ENCODE data around the gene SH3RF3.

SH3RF3 gene

GRCh38 chr2:109486711-109487535 lies 357.9 kb downstream of the SH3RF3 start:
- DNase-seq, result no peak

- DNase-seq, result no peak
Observed at GRCh38 chr2:109487536-109487869, 358.5 kb downstream of the SH3RF3 start.

- no peak for DNase-seq
Observed at GRCh38 chr2:109487871-109488655, 359.1 kb downstream of the SH3RF3 start.

- no peak for DNase-seq
Observed at GRCh38 chr2:109489296-109489695, 360.3 kb downstream of the SH3RF3 start.

- no peak for DNase-seq
Observed at GRCh38 chr2:109493176-109493935, 364.4 kb downstream of the SH3RF3 start.

- DNase-seq, result no peak
Observed at GRCh38 chr2:109494351-109494750, 365.3 kb downstream of the SH3RF3 start.

- no peak for DNase-seq
Observed at GRCh38 chr2:109497463-109497862, 368.5 kb downstream of the SH3RF3 start.

GRCh38 chr2:109497911-109498870 lies 369.2 kb downstream of the SH3RF3 start:
- DNase-seq, result peak; percentile 12

GRCh38 chr2:109498906-109499305 lies 369.9 kb downstream of the SH3RF3 start:
- DNase-seq, result no peak

GRCh38 chr2:109499566-109499965 lies 370.6 kb downstream of the SH3RF3 start:
- DNase-seq, result no peak

GRCh38 chr2:109500910-109501309 lies 371.9 kb downstream of the SH3RF3 start:
- DNase-seq, result no peak

GRCh38 chr2:109501461-109501860 lies 372.5 kb downstream of the SH3RF3 start:
- no peak for DNase-seq

GRCh38 chr2:109503191-109503590 lies 374.2 kb downstream of the SH3RF3 start:
- DNase-seq, result no peak

- no peak for DNase-seq
Observed at GRCh38 chr2:109507217-109507616, 378.2 kb downstream of the SH3RF3 start.

GRCh38 chr2:109507828-109508227 lies 378.8 kb downstream of the SH3RF3 start:
- no peak for DNase-seq

GRCh38 chr2:109508556-109508955 lies 379.6 kb downstream of the SH3RF3 start:
- no peak for DNase-seq

GRCh38 chr2:109510136-109511028 lies 381.4 kb downstream of the SH3RF3 start:
- no peak for DNase-seq

- DNase-seq, result no peak
Observed at GRCh38 chr2:109511168-109511567, 382.2 kb downstream of the SH3RF3 start.

- no peak for DNase-seq
Observed at GRCh38 chr2:109512076-109512475, 383.1 kb downstream of the SH3RF3 start.

- DNase-seq, result no peak
Observed at GRCh38 chr2:109513230-109513629, 384.2 kb downstream of the SH3RF3 start.
